Keratinocyte (primary cell): ENCODE results near the gene CLCN3.

ENCODE experiments used
- EZH2 ChIP-seq: IDR thresholded peaks from one replicate; pipeline ENCODE4 v1.6.1; 2012; ENCODE audit warnings: inconsistent platforms, mild to moderate bottlenecking, low read length, moderate library complexity
- TF ChIP-seq, protein P1 (sequence below), 3 experiments: IDR thresholded peaks in 1 of 3; conservative IDR thresholded peaks in 1 of 3; optimal IDR thresholded peaks in 1 of 3; 2 replicates in 2 of 3; 3 replicates in 1 of 3; pipeline versions ENCODE3 to v1.5.1; 2011; ENCODE audit warnings: low read length in 3 of 3, mild to moderate bottlenecking in 3 of 3, moderate library complexity in 2 of 3, control low read depth in 1 of 3, inconsistent platforms in 1 of 3; ENCODE audit not compliant: insufficient read depth in 2 of 3; ENCODE audit errors: extremely low read depth in 1 of 3

DNA sequence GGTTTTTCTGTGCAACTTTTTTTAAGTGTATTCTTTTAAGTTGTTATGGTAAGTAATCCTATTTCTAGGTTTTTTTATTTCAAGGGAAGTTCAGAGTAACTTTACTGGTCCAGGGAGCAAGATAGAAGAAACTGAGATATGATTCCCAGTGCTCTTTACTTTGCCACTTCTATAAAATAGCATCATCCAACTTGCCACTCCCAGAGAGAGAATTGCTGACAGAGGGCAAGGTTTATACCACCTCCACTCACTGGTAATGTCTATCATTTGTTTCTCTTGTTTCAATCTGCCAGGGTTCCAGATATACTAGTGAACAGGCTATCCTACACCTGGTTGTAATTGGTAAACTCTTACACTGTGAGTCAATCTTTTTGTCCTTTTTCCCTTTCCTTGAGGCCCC is 3.5 kb upstream of the CLCN3 start:
- TF ChIP-seq, protein P1, sequence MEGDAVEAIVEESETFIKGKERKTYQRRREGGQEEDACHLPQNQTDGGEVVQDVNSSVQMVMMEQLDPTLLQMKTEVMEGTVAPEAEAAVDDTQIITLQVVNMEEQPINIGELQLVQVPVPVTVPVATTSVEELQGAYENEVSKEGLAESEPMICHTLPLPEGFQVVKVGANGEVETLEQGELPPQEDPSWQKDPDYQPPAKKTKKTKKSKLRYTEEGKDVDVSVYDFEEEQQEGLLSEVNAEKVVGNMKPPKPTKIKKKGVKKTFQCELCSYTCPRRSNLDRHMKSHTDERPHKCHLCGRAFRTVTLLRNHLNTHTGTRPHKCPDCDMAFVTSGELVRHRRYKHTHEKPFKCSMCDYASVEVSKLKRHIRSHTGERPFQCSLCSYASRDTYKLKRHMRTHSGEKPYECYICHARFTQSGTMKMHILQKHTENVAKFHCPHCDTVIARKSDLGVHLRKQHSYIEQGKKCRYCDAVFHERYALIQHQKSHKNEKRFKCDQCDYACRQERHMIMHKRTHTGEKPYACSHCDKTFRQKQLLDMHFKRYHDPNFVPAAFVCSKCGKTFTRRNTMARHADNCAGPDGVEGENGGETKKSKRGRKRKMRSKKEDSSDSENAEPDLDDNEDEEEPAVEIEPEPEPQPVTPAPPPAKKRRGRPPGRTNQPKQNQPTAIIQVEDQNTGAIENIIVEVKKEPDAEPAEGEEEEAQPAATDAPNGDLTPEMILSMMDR (optimal IDR thresholded peaks at IDR 0.05 in 1 of 3, IDR thresholded peaks at IDR 0.05 in 1 of 3, conservative IDR thresholded peaks at IDR 0.05 in 1 of 3; ENCODE audit: extremely low read depth in 1 of 3, insufficient read depth in 2 of 3, low read length in 3 of 3), result no peak
- no peak for TF ChIP-seq EZH2
